Bronchial epithelial cell (primary cell): ENCODE data around the gene ERBIN. TPM values are rescaled to one million over a fixed set of nuclear protein-coding genes. Genes with fewer than 3 reads are reported as not detected.

Experiments
- DNase-seq: peaks from one replicate; pipeline ENCODE4 v3.0.0-alpha.2; 2010; ENCODE audit warnings: low read depth
- FAIRE-seq: peaks from 2 replicates; lab custom pipeline; 2011; peaks lifted over from hg19 to GRCh38; lab: Jason Lieb, UNC
- H3K27me3 ChIP-seq: 2 replicates; pipeline ENCODE4 v1.5.1; 2011; ENCODE audit warnings: low read length; ENCODE audit not compliant: control insufficient read depth, insufficient read depth
- H3K36me3 ChIP-seq: 2 replicates; pipeline ENCODE4 v1.5.1; 2011; ENCODE audit warnings: low read length; ENCODE audit not compliant: control insufficient read depth, insufficient read depth
- H3K4me3 ChIP-seq: 2 replicates; pipeline ENCODE4 v1.5.1; 2011; ENCODE audit warnings: mild to moderate bottlenecking, low read depth, low read length, control low read depth
- CTCF ChIP-seq: IDR thresholded peaks from 2 replicates; pipeline ENCODE4 v1.5.1; 2011; ENCODE audit warnings: mild to moderate bottlenecking, moderate library complexity, low read length, control low read depth, inconsistent platforms; ENCODE audit not compliant: insufficient read depth, severe bottlenecking
- total RNA-seq: library from RNA; depleted of rRNA; stranded (reverse); fragments of >200 nt; gene quantifications from 2 replicates; pipeline ENCODE4 v1.2.1, GENCODE V29; 2014

Gene ERBIN
- total RNA-seq, 1 donor from 2014 or later, result 46.1 TPM

GRCh38 chr5:66066826-66067225, 140.5 kb downstream of the ERBIN start:
- no peak for FAIRE-seq
- Histone ChIP-seq H3K4me3 (no peak overlapping the region), H3K27me3 (no peaks in the 10 kb centered on the region), H3K36me3 (peaks cover 2% of the 10 kb centered on the region)
- TF ChIP-seq CTCF, result no peak
- no peak for DNase-seq

GRCh38 chr5:66072031-66072430, 145.7 kb downstream of the ERBIN start:
- DNase-seq (no peak), FAIRE-seq (no peak)
- TF ChIP-seq CTCF, result no peak
- H3K36me3 ChIP-seq, result peaks cover 2% of the 10 kb centered on the region
- H3K4me3 ChIP-seq, result no peak overlapping the region
- no peaks in the 10 kb centered on the region for H3K27me3 ChIP-seq

GRCh38 chr5:66074901-66075300, 148.5 kb downstream of the ERBIN start:
- DNase-seq, result no peak
- H3K4me3 ChIP-seq, result no peak overlapping the region
- H3K36me3 ChIP-seq, result no peaks in the 10 kb centered on the region
- H3K27me3 ChIP-seq, result no peaks in the 10 kb centered on the region
- no peak for TF ChIP-seq CTCF
- no peak for FAIRE-seq

- no peak for TF ChIP-seq CTCF
- Histone ChIP-seq H3K4me3 (no peak overlapping the region), H3K36me3 (no peaks in the 10 kb centered on the region), H3K27me3 (no peaks in the 10 kb centered on the region)
- DNase-seq (no peak), FAIRE-seq (no peak)
Measured at GRCh38 chr5:66080664-66081063, 154.3 kb downstream of the ERBIN start.

- no peak for DNase-seq
- Histone ChIP-seq H3K27me3 (no peaks in the 10 kb centered on the region), H3K4me3 (no peak overlapping the region), H3K36me3 (peaks cover 2% of the 10 kb centered on the region)
- no peak for TF ChIP-seq CTCF
- no peak for FAIRE-seq
Measured at GRCh38 chr5:66089384-66089783, 163.0 kb downstream of the ERBIN start.

- no peak for FAIRE-seq
- no peak for TF ChIP-seq CTCF
- no peaks in the 10 kb centered on the region for H3K36me3 ChIP-seq
- DNase-seq, result no peak
- no peaks in the 10 kb centered on the region for H3K27me3 ChIP-seq
- no peak overlapping the region for H3K4me3 ChIP-seq
Measured at GRCh38 chr5:66100851-66101250, 174.5 kb downstream of the ERBIN start.
